SKM-1 (cell line): ENCODE measurements around the gene BCOR.

Experiments
- DNase-seq: peaks from one replicate; lab custom pipeline; 2025; ENCODE audit not compliant: unreplicated experiment; lab: John Stamatoyannopoulos, UW

The BCOR gene

GRCh38 chrX:40006106-40007017, 91.4 kb downstream of the BCOR start:
- DNase-seq: no peak

GRCh38 chrX:40005292-40006011, 92.3 kb downstream of the BCOR start:
- DNase-seq: no peak

- DNase-seq: no peak
These were observed 92.9 kb downstream of the BCOR start for GRCh38 chrX:40004921-40005291.

GRCh38 chrX:40004246-40004535, 93.6 kb downstream of the BCOR start:
- no peak for DNase-seq

GRCh38 chrX:40003428-40004245, 94.1 kb downstream of the BCOR start:
- no peak for DNase-seq

- DNase-seq: no peak
These were observed 94.7 kb downstream of the BCOR start for GRCh38 chrX:40003071-40003427.
